Tibial nerve (tissue), 4 donors: Measurements from ENCODE around the gene PXDN.

Experiments used
- EP300 ChIP-seq, 2 donors: sonication (generic); formaldehyde crosslinking; IDR thresholded peaks; one replicate each; pipeline ENCODE4 v1.6.1; 2017; ENCODE audit warnings: antibody characterized with exemption in 2 of 2, mild to moderate bottlenecking in 1 of 2
- TF ChIP-seq, protein P1 (sequence below), 5 experiments: fragments of 200-600 bp in 3 of 5; fragments of 450-650 bp in 2 of 5; sonication (generic) in 3 of 5; IDR thresholded peaks; one replicate each; pipeline ENCODE4 v1.5.1; 2016 to 2019; ENCODE audit warnings: antibody characterized with exemption in 5 of 5, mild to moderate bottlenecking in 3 of 5, moderate library complexity in 2 of 5

DNA sequence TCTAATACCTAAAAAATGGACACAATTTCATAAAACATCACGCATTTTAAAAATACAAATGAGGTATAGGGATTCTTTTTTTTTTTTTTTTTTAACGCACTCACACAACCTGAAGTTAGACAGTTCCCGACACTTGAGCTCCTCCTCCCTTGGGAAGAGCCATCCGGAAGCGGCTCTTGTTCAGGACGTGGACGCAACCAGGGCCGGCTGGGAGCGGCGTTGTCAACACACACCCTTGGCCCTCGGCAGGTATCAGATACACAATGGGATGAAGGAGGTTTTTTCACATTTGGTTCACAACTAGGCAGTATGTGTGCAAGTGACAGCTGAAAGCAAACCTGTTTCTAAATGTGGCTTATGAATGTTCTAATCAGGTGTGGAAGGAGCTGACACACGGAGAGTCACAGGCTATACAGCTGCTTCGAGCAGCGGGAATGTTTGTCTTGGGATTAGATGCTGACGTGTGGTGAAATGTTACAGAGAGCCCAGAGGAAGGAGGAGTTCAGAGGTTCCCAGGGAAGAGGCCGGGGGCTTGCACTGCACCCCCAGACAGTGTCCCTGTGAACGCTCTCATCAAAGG is 111.1 kb downstream of the PXDN start:
- TF ChIP-seq, protein P1, sequence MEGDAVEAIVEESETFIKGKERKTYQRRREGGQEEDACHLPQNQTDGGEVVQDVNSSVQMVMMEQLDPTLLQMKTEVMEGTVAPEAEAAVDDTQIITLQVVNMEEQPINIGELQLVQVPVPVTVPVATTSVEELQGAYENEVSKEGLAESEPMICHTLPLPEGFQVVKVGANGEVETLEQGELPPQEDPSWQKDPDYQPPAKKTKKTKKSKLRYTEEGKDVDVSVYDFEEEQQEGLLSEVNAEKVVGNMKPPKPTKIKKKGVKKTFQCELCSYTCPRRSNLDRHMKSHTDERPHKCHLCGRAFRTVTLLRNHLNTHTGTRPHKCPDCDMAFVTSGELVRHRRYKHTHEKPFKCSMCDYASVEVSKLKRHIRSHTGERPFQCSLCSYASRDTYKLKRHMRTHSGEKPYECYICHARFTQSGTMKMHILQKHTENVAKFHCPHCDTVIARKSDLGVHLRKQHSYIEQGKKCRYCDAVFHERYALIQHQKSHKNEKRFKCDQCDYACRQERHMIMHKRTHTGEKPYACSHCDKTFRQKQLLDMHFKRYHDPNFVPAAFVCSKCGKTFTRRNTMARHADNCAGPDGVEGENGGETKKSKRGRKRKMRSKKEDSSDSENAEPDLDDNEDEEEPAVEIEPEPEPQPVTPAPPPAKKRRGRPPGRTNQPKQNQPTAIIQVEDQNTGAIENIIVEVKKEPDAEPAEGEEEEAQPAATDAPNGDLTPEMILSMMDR (IDR thresholded peaks at IDR 0.05): no peak
- no peak for TF ChIP-seq EP300 (IDR thresholded peaks at IDR 0.05)
